Spleen (tissue), 7 donors: ENCODE data around the gene RGMB.
A peak's percentile ranks its signal among the peaks of the same experiment; 100 is the strongest.

ENCODE experiments used
- CTCF ChIP-seq, 11 experiments: fragments of 200-600 bp in 7 of 11; fragments of 450-650 bp in 4 of 11; sonication (generic) in 4 of 11; IDR thresholded peaks in 8 of 11; conservative IDR thresholded peaks in 3 of 11; 1 replicate in 7 of 11; 2 replicates in 4 of 11; pipeline versions ENCODE4 v1.4.0 to v1.8.0; 2016 to 2021; ENCODE audit warnings: antibody characterized with exemption in 11 of 11, inconsistent platforms in 4 of 11, mild to moderate bottlenecking in 1 of 11
- POLR2A ChIP-seq, 3 donors: fragments of 450-650 bp; IDR thresholded peaks; one replicate each; pipeline ENCODE4 v1.5.1; 2017; ENCODE audit warnings: antibody characterized with exemption in 3 of 3, mild to moderate bottlenecking in 1 of 3
- donor health status: DM: no; HTN: no; CAD: no; lungs with moderate emphysema.
- donor health status: DM: no; HTN: no; CAD: no.
- donor health status: DM: no; HTN: no; CAD: no.

- TF ChIP-seq POLR2A (IDR thresholded peaks at IDR 0.05) (peak in 1 of 3 donors; percentile 62), CTCF (IDR thresholded peaks at IDR 0.05 in 8 of 11, conservative IDR thresholded peaks at IDR 0.05 in 3 of 11) (peak in 2 of 11 experiments; percentile 8 to 16)
Measured at GRCh38 chr5:98773464-98774191, at the start of gene RGMB.
